Activated B cell treated with CpG ODN at 0.5 μM for 24 hours (primary cell): ENCODE results near the gene NXPE3. TPM values are rescaled to one million over a fixed set of nuclear protein-coding genes. Genes with fewer than 3 reads are reported as not detected.
"Not testable (repeated sequence)": the region's sequence is repeated elsewhere in the genome, so short reads cannot be mapped to it uniquely, and the experiment has no call there.

ENCODE experiments used
- ATAC-seq: fragments of 200-7000 bp; cut with Tn5 transposase; one replicate; pipeline ENCODE4 v1.10.0; 2021; ENCODE audit warnings: low read depth, mild to moderate bottlenecking, moderate library complexity
- CTCF ChIA-PET: fragments of 350-600 bp; sonication (Branson Sonifier 250); formaldehyde crosslinking; loops from one replicate; lab custom pipeline; 2021; ENCODE audit warnings: antibody characterized with exemption; lab: Charles Lee
- POLR2A ChIA-PET: fragments of 350-600 bp; sonication (Branson Sonifier 250); formaldehyde crosslinking; loops from one replicate; lab custom pipeline; 2021; ENCODE audit warnings: antibody characterized with exemption; lab: Charles Lee
- DNase-seq: peaks from one replicate; pipeline ENCODE4 v3.0.0; 2022
- H3K27ac Mint-ChIP-seq: one replicate; pipeline ENCODE4 v1.8.0; 2020; ENCODE audit warnings: mixed read lengths
- H3K27me3 Mint-ChIP-seq: one replicate; pipeline ENCODE4 v1.8.0; 2021; ENCODE audit warnings: mixed read lengths
- H3K36me3 Mint-ChIP-seq: one replicate; pipeline ENCODE4 v1.8.0; 2021; ENCODE audit warnings: low read depth, mixed read lengths
- H3K4me1 Mint-ChIP-seq: one replicate; pipeline ENCODE4 v1.8.0; 2021; ENCODE audit warnings: mixed read lengths
- H3K4me3 Mint-ChIP-seq: one replicate; pipeline ENCODE4 v1.8.0; 2020; ENCODE audit warnings: mild to moderate bottlenecking, mixed read lengths
- H3K9me3 Mint-ChIP-seq: one replicate; pipeline ENCODE4 v1.8.0; 2020; ENCODE audit warnings: mixed read lengths
- CTCF ChIP-seq: fragments of 200-600 bp; IDR thresholded peaks from one replicate; pipeline ENCODE4 v1.8.0; 2022; ENCODE audit warnings: antibody characterized with exemption, mild to moderate bottlenecking
- intact Hi-C: fragments of 100-400 bp; cut with micrococcal nuclease; formaldehyde crosslinking; loops from one replicate; pipeline ENCODE4 v1.15.1; 2024
- total RNA-seq: library from RNA; stranded (reverse); gene quantifications from 2 replicates; pipeline ENCODE4 v1.2.3, GENCODE V29; 2022

The NXPE3 gene
- total RNA-seq, 1 donor from 2014 or later, result 15.8 TPM

DNA sequence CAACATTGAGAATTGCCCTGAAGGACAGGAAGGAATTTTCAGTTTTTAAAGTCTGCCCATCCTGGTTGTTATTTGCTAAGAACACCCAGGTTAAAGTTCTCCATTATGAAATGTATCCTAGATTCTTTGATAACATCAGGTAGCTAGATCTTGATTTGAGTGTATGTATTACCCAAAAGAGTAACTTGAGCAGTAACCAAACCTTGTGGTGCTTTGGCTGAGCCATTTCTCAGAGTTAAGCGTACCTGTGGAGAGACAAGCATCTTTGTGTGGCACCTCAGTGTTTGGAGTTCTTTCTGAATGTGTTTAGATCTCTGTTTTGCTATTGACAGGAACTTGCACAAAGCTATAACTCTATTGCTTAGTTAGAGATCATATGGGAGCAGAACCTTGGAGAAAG lies 34.2 kb upstream of the NXPE3 start:
- POLR2A ChIA-PET, result no interaction called here
- CTCF ChIA-PET, result interaction anchor here (0.6 kb wide), 1 partner anchor 285 kb away, joined by 3 read pairs; no protein-coding TSS in a partner anchor
- H3K36me3 Mint-ChIP-seq, result peaks cover 15% of the 10 kb centered on the region
- ATAC-seq, result no peak
- peaks cover 2% of the 10 kb centered on the region for H3K9me3 Mint-ChIP-seq
- H3K4me3 Mint-ChIP-seq, result no peak overlapping the region
- H3K4me1 Mint-ChIP-seq, result no peaks in the 10 kb centered on the region
- TF ChIP-seq CTCF, result no peak
- H3K27me3 Mint-ChIP-seq, result no peaks in the 10 kb centered on the region
- DNase-seq, result no peak
- no peak overlapping the region for H3K27ac Mint-ChIP-seq
- intact Hi-C loops, result no loop called here

DNA sequence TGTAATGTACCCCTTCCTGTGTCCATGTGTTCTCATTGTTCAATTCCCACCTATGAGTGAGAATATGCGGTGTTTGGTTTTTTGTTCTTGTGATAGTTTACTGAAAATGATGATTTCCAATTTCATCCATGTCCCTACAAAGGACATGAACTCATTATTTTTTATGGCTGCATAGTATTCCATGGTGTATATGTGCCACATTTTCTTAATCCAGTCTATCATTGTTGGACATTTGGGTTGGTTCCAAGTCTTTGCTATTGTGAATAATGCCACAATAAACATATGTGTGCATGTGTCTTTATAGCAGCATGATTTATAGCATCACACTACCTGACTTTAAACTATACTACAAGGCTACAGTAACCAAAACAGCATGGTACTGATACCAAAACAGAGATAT lies 33.1 kb upstream of the NXPE3 start:
- H3K9me3 Mint-ChIP-seq, H3K27ac Mint-ChIP-seq, DNase-seq, intact Hi-C loops, CTCF ChIA-PET, H3K4me3 Mint-ChIP-seq, H3K27me3 Mint-ChIP-seq, H3K4me1 Mint-ChIP-seq, POLR2A ChIA-PET, ATAC-seq: not testable (repeated sequence)
- peaks cover 19% of the 10 kb centered on the region for H3K36me3 Mint-ChIP-seq

GRCh38 chr3:101753386-101754113 lies 25.5 kb upstream of the NXPE3 start:
- ATAC-seq, H3K4me3 Mint-ChIP-seq, CTCF ChIA-PET, POLR2A ChIA-PET, DNase-seq, intact Hi-C loops, H3K27me3 Mint-ChIP-seq, H3K9me3 Mint-ChIP-seq, H3K27ac Mint-ChIP-seq, H3K4me1 Mint-ChIP-seq: not testable (repeated sequence)
- H3K36me3 Mint-ChIP-seq, result peaks cover 66% of the 10 kb centered on the region

- H3K27ac Mint-ChIP-seq, result no peak overlapping the region
- H3K36me3 Mint-ChIP-seq, result peaks cover 67% of the 10 kb centered on the region
- POLR2A ChIA-PET, result no interaction called here
These were observed 20.8 kb upstream of the NXPE3 start for GRCh38 chr3:101758224-101758623.

DNA sequence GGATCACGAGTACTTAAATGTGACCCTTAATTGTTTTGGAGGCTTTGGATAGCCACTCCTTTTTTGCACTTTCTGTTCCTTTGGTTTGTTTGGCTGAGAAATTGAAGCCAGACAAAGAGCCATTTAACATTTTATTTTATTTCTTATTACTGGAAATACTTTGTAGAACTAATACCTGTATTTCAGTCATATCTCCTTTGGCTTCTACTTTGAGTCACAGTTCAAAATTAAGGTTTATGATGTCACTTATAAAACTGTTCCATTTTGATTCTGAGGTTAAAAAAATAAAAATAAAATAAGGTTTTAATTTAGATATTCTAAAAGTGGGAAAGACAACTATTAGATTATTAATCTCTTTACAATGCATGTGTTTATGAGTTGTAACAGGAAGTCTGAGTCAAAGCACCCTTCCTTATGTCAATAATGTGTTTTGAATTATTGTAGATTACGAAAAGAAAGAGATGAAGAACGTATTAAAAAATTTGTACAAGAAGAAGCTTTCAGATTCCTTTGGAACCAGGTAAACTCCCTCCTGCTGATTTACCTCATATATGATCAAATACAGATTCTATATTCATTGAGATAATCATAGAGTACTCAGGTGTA lies 16.9 kb upstream of the NXPE3 start:
- H3K4me1 Mint-ChIP-seq, result peaks cover 4% of the 10 kb centered on the region
- ChIA-PET CTCF (no interaction called here), POLR2A (no interaction called here)
- ATAC-seq (no peak), DNase-seq (no peak)
- no peak for TF ChIP-seq CTCF
- no peak overlapping the region for H3K4me3 Mint-ChIP-seq
- no peak overlapping the region for H3K27ac Mint-ChIP-seq
- peaks cover 61% of the 10 kb centered on the region for H3K36me3 Mint-ChIP-seq
- H3K9me3 Mint-ChIP-seq, result no peaks in the 10 kb centered on the region
- no peaks in the 10 kb centered on the region for H3K27me3 Mint-ChIP-seq
- intact Hi-C loops, result no loop called here

More at GRCh38 chr3:101758224-101758623, 20.8 kb upstream of the NXPE3 start:
- CTCF ChIA-PET, result no interaction called here
- Mint-ChIP-seq H3K4me3 (no peak overlapping the region), H3K4me1 (peaks cover 4% of the 10 kb centered on the region), H3K27me3 (no peaks in the 10 kb centered on the region), H3K9me3 (no peaks in the 10 kb centered on the region)
- no peak for TF ChIP-seq CTCF
- DNase-seq (no peak), ATAC-seq (no peak)
- intact Hi-C loops, result no loop called here

DNA sequence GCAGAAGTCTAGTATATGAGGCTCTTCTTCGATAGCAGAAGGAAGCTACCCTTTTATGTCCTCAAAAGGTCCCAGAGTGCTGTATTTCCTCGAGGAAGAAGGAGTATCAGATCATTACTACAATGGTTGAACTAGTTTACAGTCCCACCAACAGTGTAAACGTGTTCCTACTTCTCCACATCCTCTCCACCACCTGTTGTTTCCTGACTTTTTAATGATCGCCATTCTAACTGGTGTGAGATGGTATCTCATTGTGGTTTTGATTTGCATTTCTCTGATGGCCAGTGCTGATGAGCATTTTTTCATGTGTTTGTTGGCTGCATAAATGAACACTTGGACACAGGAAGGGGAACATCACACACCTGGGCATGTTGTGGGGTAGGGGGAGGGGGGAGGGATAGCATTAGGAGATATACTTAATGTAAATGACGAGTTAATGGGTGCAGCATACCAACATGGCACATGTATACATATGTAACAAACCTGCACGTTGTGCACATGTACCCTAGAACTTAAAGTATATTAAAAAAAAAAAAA lies 1.2 kb upstream of the NXPE3 start:
- intact Hi-C loops, result loop anchor here (2.0 to 5.0 kb wide), 2 partner anchors 91 to 1516 kb away; partner anchors contain the start of genes RPL24 and TBC1D23
- DNase-seq, H3K27me3 Mint-ChIP-seq, H3K9me3 Mint-ChIP-seq, POLR2A ChIA-PET, H3K36me3 Mint-ChIP-seq, ATAC-seq, CTCF ChIA-PET: not testable (repeated sequence)
- Mint-ChIP-seq H3K27ac (peak overlapping the region; percentile 59), H3K4me3 (peak overlapping the region; percentile 32), H3K4me1 (peaks cover 31% of the 10 kb centered on the region)
